ENCODE measurements around the gene ADAMTS16.

Gene ADAMTS16

GRCh38 chr5:5191906-5192305 is 51.8 kb downstream of the ADAMTS16 start:
- TF ChIP-seq CTBP1 (IDR thresholded peaks at IDR 0.05; ENCODE audit: borderline replicate concordance) (no peak), LEF1 (IDR thresholded peaks at IDR 0.05; ENCODE audit: borderline replicate concordance) (no peak), PKNOX1 (IDR thresholded peaks at IDR 0.05) (no peak), NFRKB (IDR thresholded peaks at IDR 0.05) (no peak), SP1 (IDR thresholded peaks at IDR 0.05) (no peak), L3MBTL2 (conservative IDR thresholded peaks at IDR 0.05) (no peak), FOXK2 (IDR thresholded peaks at IDR 0.05) (no peak), FOXM1 (IDR thresholded peaks at IDR 0.05; ENCODE audit: borderline replicate concordance) (no peak), FOXA1 (IDR thresholded peaks at IDR 0.05) (no peak), BHLHE40 (IDR thresholded peaks at IDR 0.05; ENCODE audit: borderline replicate concordance) (no peak), ARNT (IDR thresholded peaks at IDR 0.05) (no peak), ELF4 (IDR thresholded peaks at IDR 0.05) (no peak)
- CTCF ChIA-PET, result no interaction called here
- no peak for DNase-seq (ENCODE audit: extremely low spot score)
- POLR2A ChIA-PET, result no interaction called here

GRCh38 chr5:5192681-5193080 is 52.6 kb downstream of the ADAMTS16 start:
- no peak for TF ChIP-seq LEF1 (IDR thresholded peaks at IDR 0.05; ENCODE audit: borderline replicate concordance)
- no peak for TF ChIP-seq ELF4 (IDR thresholded peaks at IDR 0.05)
- no peak for TF ChIP-seq FOXA1 (IDR thresholded peaks at IDR 0.05)
- no peak for TF ChIP-seq FOXK2 (IDR thresholded peaks at IDR 0.05)
- no peak for TF ChIP-seq ZNF384 (IDR thresholded peaks at IDR 0.05)
- TF ChIP-seq PKNOX1 (IDR thresholded peaks at IDR 0.05), result no peak
- TF ChIP-seq SUZ12 (IDR thresholded peaks at IDR 0.05), result no peak
- TF ChIP-seq L3MBTL2 (conservative IDR thresholded peaks at IDR 0.05), result no peak
- TF ChIP-seq CTBP1 (IDR thresholded peaks at IDR 0.05; ENCODE audit: borderline replicate concordance), result no peak
- TF ChIP-seq FOXM1 (IDR thresholded peaks at IDR 0.05; ENCODE audit: borderline replicate concordance), result no peak
- TF ChIP-seq HDGF (IDR thresholded peaks at IDR 0.05; ENCODE audit: borderline replicate concordance), result no peak
- POLR2A ChIA-PET, result no interaction called here
- no peak for DNase-seq (ENCODE audit: extremely low spot score)
- CTCF ChIA-PET, result no interaction called here

- CTCF ChIA-PET, result no interaction called here
- TF ChIP-seq TARDBP (IDR thresholded peaks at IDR 0.05) (no peak), ARNT (IDR thresholded peaks at IDR 0.05) (no peak), L3MBTL2 (conservative IDR thresholded peaks at IDR 0.05) (no peak), FOXM1 (IDR thresholded peaks at IDR 0.05; ENCODE audit: borderline replicate concordance) (no peak)
- POLR2A ChIA-PET, result interaction anchor here (1.5 kb wide), 1 partner anchor 13 kb away, joined by 3 read pairs; no protein-coding TSS in a partner anchor
- no peak for DNase-seq (ENCODE audit: extremely low spot score)
These were observed 55.2 kb downstream of the ADAMTS16 start for GRCh38 chr5:5195128-5195918.

GRCh38 chr5:5198135-5198534 is 58.0 kb downstream of the ADAMTS16 start:
- TF ChIP-seq FOXK2 (IDR thresholded peaks at IDR 0.05) (no peak), NFRKB (IDR thresholded peaks at IDR 0.05) (no peak)
- CTCF ChIA-PET, result no interaction called here
- POLR2A ChIA-PET, result no interaction called here
- no peak for DNase-seq (ENCODE audit: extremely low spot score)

- ChIA-PET CTCF (no interaction called here), POLR2A (no interaction called here)
- DNase-seq (ENCODE audit: extremely low spot score), result no peak
- TF ChIP-seq PKNOX1 (IDR thresholded peaks at IDR 0.05) (no peak), SUZ12 (IDR thresholded peaks at IDR 0.05) (no peak), ARNT (IDR thresholded peaks at IDR 0.05) (no peak), LEF1 (IDR thresholded peaks at IDR 0.05; ENCODE audit: borderline replicate concordance) (no peak), FOXA1 (IDR thresholded peaks at IDR 0.05) (no peak), FOXM1 (IDR thresholded peaks at IDR 0.05; ENCODE audit: borderline replicate concordance) (no peak), CTBP1 (IDR thresholded peaks at IDR 0.05; ENCODE audit: borderline replicate concordance) (no peak), TARDBP (IDR thresholded peaks at IDR 0.05) (no peak), BHLHE40 (IDR thresholded peaks at IDR 0.05; ENCODE audit: borderline replicate concordance) (no peak), HDGF (IDR thresholded peaks at IDR 0.05; ENCODE audit: borderline replicate concordance) (no peak), NFRKB (IDR thresholded peaks at IDR 0.05) (no peak), ZNF384 (IDR thresholded peaks at IDR 0.05) (no peak), FOXK2 (IDR thresholded peaks at IDR 0.05) (no peak), ELF4 (IDR thresholded peaks at IDR 0.05) (no peak)
These were observed 58.7 kb downstream of the ADAMTS16 start for GRCh38 chr5:5198815-5199214.

GRCh38 chr5:5199495-5199894 is 59.4 kb downstream of the ADAMTS16 start:
- no peak for TF ChIP-seq NFRKB (IDR thresholded peaks at IDR 0.05)
- no peak for TF ChIP-seq SUZ12 (IDR thresholded peaks at IDR 0.05)
- no peak for TF ChIP-seq PKNOX1 (IDR thresholded peaks at IDR 0.05)
- no peak for TF ChIP-seq SP1 (IDR thresholded peaks at IDR 0.05)
- TF ChIP-seq LEF1 (IDR thresholded peaks at IDR 0.05; ENCODE audit: borderline replicate concordance), result no peak
- TF ChIP-seq ARNT (IDR thresholded peaks at IDR 0.05), result no peak
- TF ChIP-seq HDGF (IDR thresholded peaks at IDR 0.05; ENCODE audit: borderline replicate concordance), result no peak
- TF ChIP-seq FOXM1 (IDR thresholded peaks at IDR 0.05; ENCODE audit: borderline replicate concordance), result no peak
- no peak for TF ChIP-seq TARDBP (IDR thresholded peaks at IDR 0.05)
- TF ChIP-seq ELF4 (IDR thresholded peaks at IDR 0.05), result no peak
- TF ChIP-seq CTBP1 (IDR thresholded peaks at IDR 0.05; ENCODE audit: borderline replicate concordance), result no peak
- no peak for TF ChIP-seq FOXK2 (IDR thresholded peaks at IDR 0.05)
- TF ChIP-seq L3MBTL2 (conservative IDR thresholded peaks at IDR 0.05), result no peak
- no peak for TF ChIP-seq ZNF384 (IDR thresholded peaks at IDR 0.05)
- TF ChIP-seq FOXA1 (IDR thresholded peaks at IDR 0.05), result no peak
- no peak for TF ChIP-seq BHLHE40 (IDR thresholded peaks at IDR 0.05; ENCODE audit: borderline replicate concordance)
- ChIA-PET POLR2A (no interaction called here), CTCF (no interaction called here)
- DNase-seq (ENCODE audit: extremely low spot score), result no peak
